C4-2B (cell line): ENCODE data around the gene BCR.

Experiments used
- H3K27ac ChIP-seq: fragments of 450-650 bp; 2 replicates; pipeline ENCODE4 v1.5.1; 2017
- ZFX ChIP-seq: fragments of 450-650 bp; IDR thresholded peaks from 2 replicates; pipeline ENCODE4 v1.6.1; 2017
- TF ChIP-seq, protein P1 (sequence below): fragments of 450-650 bp; conservative IDR thresholded peaks from 2 replicates; pipeline ENCODE4 v1.5.1; 2017; ENCODE audit warnings: mild to moderate bottlenecking

Gene BCR

DNA sequence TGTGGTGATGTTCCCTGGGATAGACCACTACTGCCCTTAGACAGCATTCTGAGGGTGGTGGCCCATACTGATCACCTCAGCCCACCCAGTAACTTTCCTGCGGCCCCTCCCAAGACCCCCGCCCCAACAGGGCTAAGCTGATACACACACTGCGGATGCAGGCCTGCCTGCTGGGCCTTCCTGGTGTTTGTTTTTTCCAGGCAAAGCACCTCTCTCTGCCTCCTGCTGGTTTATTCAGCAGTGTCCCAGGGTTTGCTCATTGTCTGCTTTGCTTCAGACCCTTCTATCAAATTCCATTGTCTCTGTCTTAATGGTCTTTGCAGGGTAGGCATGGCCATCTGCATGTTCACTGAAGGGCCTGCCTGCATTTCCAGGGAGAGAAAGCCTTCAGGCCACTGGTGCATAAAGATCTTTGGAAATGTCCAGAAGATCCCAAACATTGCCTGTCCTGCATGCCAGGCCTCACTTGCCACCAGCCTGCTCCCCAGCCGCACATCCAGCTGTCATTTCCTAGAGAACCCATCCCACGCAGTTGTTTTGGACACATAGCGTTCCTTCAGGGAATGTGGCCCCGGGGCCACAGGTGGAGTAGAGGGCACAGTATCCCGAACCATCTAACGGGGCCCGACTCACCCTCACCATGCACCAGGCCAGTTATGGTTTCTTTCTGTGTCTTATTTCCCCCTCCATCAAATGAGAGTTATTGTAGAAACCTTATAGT is 50.2 kb downstream of the BCR start:
- no peak for TF ChIP-seq ZFX

DNA sequence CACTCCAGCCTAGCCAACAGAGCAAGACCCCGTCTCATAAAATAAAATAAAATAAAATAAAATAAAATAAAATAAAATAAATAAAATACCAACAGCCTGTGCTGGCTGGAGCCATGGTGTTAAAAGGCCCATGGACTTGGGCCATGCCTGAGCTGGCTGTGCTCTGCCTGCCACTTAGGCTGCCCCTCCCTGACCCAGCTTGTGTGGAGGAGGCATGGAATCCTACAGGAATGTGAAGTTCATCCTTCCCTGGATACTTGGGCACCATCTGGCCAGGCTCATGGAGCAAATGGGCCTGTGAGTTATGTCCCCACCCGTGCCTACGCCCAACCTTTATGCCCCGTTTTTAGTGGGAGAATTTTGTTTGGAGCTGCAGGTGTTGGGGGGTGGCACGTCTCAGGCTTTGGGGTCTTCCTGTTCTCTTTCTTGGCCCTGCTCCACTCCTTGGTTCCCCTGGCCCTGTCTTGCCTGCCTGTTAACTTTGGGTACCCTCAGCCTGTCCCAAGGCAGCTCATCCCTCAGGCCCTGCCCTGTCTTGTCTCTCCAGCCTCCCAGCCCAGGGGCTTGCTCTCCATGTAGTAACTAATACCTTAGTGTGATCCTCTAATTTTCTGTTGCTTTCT is 51.3 kb downstream of the BCR start:
- H3K27ac ChIP-seq, result no peak overlapping the region
- TF ChIP-seq, protein P1, sequence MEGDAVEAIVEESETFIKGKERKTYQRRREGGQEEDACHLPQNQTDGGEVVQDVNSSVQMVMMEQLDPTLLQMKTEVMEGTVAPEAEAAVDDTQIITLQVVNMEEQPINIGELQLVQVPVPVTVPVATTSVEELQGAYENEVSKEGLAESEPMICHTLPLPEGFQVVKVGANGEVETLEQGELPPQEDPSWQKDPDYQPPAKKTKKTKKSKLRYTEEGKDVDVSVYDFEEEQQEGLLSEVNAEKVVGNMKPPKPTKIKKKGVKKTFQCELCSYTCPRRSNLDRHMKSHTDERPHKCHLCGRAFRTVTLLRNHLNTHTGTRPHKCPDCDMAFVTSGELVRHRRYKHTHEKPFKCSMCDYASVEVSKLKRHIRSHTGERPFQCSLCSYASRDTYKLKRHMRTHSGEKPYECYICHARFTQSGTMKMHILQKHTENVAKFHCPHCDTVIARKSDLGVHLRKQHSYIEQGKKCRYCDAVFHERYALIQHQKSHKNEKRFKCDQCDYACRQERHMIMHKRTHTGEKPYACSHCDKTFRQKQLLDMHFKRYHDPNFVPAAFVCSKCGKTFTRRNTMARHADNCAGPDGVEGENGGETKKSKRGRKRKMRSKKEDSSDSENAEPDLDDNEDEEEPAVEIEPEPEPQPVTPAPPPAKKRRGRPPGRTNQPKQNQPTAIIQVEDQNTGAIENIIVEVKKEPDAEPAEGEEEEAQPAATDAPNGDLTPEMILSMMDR, result no peak
- TF ChIP-seq ZFX, result no peak

More for the DNA sequence above, 50.2 kb downstream of the BCR start:
- no peak overlapping the region for H3K27ac ChIP-seq

DNA sequence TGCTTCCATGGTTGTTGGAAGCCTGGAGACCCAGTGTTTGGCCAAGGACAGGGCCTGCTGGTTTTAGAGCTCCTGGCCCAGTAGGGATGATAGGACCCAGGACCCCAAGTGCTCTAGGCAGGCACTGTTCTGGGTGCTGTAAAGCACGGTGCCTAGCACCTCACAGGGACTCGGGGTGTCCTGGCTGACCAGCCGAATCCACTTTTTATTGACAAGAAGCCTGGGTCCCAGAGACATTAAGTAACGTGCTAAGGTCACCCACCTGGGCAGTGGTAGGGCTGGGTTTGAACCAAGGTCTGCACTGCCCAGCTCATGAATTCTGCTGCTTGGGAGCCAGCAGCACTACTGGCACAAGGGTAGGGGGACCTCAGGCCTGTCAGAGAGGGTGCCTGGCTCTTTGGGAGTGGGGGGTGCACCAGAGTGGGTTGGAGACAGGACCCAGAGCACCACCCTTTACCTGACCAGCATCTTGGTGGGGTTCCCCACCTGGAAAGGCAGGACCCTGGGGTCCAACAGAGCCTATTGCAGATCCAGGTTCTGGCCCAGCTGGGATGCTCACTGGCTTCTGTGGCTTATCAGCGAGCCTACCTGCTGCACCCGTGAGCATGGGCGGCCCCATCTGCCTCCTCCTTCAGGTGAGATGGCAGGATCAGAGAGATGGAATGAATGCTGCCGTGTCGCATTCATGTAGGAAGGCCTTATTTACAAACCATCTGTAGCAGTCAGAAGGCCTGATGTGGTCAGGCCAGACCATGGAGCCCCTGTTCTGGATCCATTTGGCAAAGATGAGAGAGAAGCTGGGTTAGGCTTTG is 52.0 kb downstream of the BCR start:
- TF ChIP-seq, protein P1, result no peak
- TF ChIP-seq ZFX, result no peak

DNA sequence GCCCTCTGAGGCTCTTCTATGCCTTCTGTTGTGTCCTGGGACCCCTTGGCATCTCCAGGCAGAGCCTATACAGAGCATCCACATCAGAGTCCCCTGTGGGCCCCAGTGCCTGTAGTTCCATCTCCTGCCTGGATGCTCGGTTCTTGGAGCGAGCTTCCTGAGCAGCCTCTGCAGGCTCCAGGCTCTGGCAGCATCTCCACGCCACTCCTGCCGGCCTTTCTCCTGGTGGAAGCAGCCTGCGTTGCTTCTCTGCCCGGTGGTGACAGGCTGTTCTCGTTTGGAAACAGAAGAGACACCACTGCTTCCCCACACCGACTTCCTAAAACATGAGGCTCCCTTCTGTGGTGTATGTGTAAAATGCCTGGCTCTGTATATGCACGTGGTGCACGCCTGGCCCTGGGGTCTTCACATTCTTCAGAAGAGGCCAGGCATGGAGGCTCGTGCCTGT is 52.8 kb downstream of the BCR start:
- no peak for TF ChIP-seq ZFX
- TF ChIP-seq, protein P1, result no peak
- no peak overlapping the region for H3K27ac ChIP-seq

More for the DNA sequence above, 52.0 kb downstream of the BCR start:
- no peak overlapping the region for H3K27ac ChIP-seq

DNA sequence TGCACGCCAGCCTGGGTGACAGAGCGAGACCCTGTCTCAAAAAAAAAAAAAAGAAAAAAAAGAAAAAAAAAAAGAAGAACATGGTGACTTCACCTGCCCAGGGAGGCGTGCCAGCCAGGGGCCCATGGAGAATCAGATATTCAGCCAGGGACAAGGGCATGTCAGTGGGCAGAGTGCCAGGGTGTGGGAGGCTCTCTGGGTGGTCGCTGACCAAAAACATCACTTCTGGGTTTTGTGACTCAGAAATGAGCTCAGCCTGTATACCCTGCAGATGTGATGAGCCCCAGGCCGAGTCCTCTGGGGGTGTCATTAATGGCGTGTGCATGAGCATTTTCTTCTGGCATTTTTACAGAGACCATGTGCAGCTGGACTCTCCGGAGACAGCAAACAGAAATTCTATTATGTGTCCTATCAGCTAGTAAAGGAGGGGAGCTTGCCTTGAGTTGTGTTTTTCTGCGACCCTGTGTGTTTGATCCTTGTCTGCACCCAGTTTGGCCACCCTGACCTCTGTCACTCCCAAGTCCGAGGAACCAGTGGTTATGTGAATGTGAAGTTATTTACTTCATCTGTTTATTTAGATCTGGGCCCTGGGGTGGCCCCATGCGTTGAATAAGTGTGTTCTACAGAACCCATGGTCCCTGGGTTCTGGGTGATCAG is 53.6 kb downstream of the BCR start:
- no peak overlapping the region for H3K27ac ChIP-seq
- TF ChIP-seq ZFX, result no peak
- TF ChIP-seq, protein P1, result no peak

DNA sequence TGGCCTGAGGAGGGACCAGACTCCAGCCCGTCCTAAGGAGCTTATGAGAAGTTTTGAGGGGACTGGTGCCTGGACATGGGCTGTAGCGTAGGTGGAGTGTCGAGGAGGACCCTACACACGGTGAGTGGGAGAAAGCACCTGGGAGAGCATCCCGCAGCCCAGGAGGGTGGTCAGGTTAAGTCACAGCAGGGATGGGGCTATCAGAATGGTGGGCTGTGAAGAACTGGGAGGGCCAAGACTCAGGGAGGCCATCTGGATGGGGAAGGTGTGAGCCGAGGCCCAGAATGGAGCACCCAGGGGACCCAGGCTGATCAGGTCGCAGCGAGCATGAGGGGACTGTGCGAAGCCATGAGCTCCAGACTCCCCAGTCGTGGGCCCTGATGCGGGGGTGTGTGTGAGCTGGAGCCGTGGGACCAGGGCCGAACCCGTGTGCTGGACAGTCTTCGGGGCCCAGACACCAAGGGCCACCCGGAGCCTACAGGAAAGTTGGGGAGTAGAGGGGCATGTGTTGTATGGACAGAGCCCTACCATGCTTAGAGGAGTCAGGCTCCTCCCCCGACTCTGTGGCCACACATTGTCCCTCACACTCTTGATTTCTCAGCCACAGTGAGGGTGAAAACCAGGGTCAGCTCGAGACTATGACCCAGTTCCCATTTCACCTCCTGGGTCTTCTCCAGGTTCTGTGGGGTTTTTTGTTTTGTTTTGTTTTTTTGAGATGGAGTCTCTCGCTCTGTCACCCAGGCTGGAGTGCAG is 54.3 kb downstream of the BCR start:
- TF ChIP-seq ZFX, result no peak
- TF ChIP-seq, protein P1, result no peak
- H3K27ac ChIP-seq, result no peak overlapping the region

DNA sequence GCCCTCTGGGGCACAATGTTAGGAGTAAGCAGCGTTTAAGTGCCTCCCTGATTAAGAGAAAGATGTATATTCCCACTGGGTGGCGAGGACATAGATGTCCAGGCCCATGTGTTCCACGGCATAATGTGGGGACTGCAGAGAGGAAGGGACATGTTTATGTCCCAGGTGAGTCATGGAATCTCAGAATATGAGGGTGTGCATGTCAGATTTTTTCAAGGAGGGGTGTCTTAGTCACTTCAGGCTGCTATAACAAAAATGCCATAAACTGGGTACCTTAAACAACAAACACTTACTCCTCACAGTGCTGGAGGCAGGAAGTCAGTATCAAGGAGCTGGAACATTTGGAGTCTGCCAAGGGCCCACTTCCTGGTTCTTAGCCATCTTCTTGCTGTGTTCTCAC is 55.1 kb downstream of the BCR start:
- no peak overlapping the region for H3K27ac ChIP-seq

More for the DNA sequence above, 55.1 kb downstream of the BCR start:
- TF ChIP-seq, protein P1, result no peak
- no peak for TF ChIP-seq ZFX
